ENCODE data around the gene IL34. TPM values are rescaled to one million over a fixed set of nuclear protein-coding genes. Genes with fewer than 3 reads are reported as not detected.
"Not testable (repeated sequence)": the region's sequence is repeated elsewhere in the genome, so short reads cannot be mapped to it uniquely, and the experiment has no call there.

Gene IL34
- total and polyA plus RNA-seq, 2 donors from 2014 or later, result 5.9 to 7.4 TPM

- Histone ChIP-seq H3K36me3 (ENCODE audit: control insufficient read depth in 2 of 3, insufficient read depth in 3 of 3, low read length in 3 of 3) (no peaks in the 10 kb centered on the region), H3K27ac (ENCODE audit: low read depth in 2 of 2, low read length in 2 of 2) (no peak overlapping the region), H3K4me1 (ENCODE audit: control insufficient read depth in 2 of 3, insufficient read depth in 2 of 3, low read depth in 1 of 3, low read length in 3 of 3) (peaks cover 0 to 4% (median 0%) of the 10 kb centered on the region in 3 donors), H3K27me3 (ENCODE audit: control insufficient read depth, insufficient read depth, low read length) (no peaks in the 10 kb centered on the region), H3K9me3 (ENCODE audit: control insufficient read depth in 2 of 3, insufficient read depth in 1 of 3, low read length in 3 of 3) (no peaks in the 10 kb centered on the region), H3K4me3 (ENCODE audit: low read length in 3 of 3) (no peak overlapping the region), H3K9ac (ENCODE audit: low read length in 3 of 3) (no peak overlapping the region)
- TF ChIP-seq, protein P1, sequence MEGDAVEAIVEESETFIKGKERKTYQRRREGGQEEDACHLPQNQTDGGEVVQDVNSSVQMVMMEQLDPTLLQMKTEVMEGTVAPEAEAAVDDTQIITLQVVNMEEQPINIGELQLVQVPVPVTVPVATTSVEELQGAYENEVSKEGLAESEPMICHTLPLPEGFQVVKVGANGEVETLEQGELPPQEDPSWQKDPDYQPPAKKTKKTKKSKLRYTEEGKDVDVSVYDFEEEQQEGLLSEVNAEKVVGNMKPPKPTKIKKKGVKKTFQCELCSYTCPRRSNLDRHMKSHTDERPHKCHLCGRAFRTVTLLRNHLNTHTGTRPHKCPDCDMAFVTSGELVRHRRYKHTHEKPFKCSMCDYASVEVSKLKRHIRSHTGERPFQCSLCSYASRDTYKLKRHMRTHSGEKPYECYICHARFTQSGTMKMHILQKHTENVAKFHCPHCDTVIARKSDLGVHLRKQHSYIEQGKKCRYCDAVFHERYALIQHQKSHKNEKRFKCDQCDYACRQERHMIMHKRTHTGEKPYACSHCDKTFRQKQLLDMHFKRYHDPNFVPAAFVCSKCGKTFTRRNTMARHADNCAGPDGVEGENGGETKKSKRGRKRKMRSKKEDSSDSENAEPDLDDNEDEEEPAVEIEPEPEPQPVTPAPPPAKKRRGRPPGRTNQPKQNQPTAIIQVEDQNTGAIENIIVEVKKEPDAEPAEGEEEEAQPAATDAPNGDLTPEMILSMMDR (IDR thresholded peaks at IDR 0.05; ENCODE audit: borderline replicate concordance, extremely low read depth, insufficient read depth), result no peak
- FAIRE-seq, result no peak
- no peak for DNase-seq
- intact Hi-C loops (cut with DNase I), result no loop called here
Observed at GRCh38 chr16:70612931-70613330, 33.4 kb upstream of the IL34 start.

- H3K4me1 ChIP-seq (ENCODE audit: control insufficient read depth in 2 of 3, insufficient read depth in 2 of 3, low read depth in 1 of 3, low read length in 3 of 3), result peaks cover 0 to 4% (median 0%) of the 10 kb centered on the region in 3 donors
- H3K9me3 ChIP-seq (ENCODE audit: control insufficient read depth in 2 of 3, insufficient read depth in 1 of 3, low read length in 3 of 3), result no peaks in the 10 kb centered on the region
- intact Hi-C loops (cut with DNase I), result no loop called here
- H3K4me3 ChIP-seq (ENCODE audit: low read length in 3 of 3), result no peak overlapping the region
- no peak overlapping the region for H3K9ac ChIP-seq (ENCODE audit: low read length in 3 of 3)
- no peak overlapping the region for H3K27ac ChIP-seq (ENCODE audit: low read depth in 2 of 2, low read length in 2 of 2)
- FAIRE-seq, result no peak
- H3K27me3 ChIP-seq (ENCODE audit: control insufficient read depth, insufficient read depth, low read length), result no peaks in the 10 kb centered on the region
- TF ChIP-seq, protein P1 (IDR thresholded peaks at IDR 0.05; ENCODE audit: borderline replicate concordance, extremely low read depth, insufficient read depth), result no peak
- DNase-seq, result no peak
- H3K36me3 ChIP-seq (ENCODE audit: control insufficient read depth in 2 of 3, insufficient read depth in 3 of 3, low read length in 3 of 3), result no peaks in the 10 kb centered on the region
Observed at GRCh38 chr16:70614208-70614951, 32.0 kb upstream of the IL34 start.

- Histone ChIP-seq H3K4me3 (ENCODE audit: low read length in 3 of 3) (no peak overlapping the region), H3K4me1 (ENCODE audit: control insufficient read depth in 2 of 3, insufficient read depth in 2 of 3, low read depth in 1 of 3, low read length in 3 of 3) (no peaks in the 10 kb centered on the region), H3K9me3 (ENCODE audit: control insufficient read depth in 2 of 3, insufficient read depth in 1 of 3, low read length in 3 of 3) (no peaks in the 10 kb centered on the region), H3K9ac (ENCODE audit: low read length in 3 of 3) (no peak overlapping the region), H3K27ac (ENCODE audit: low read depth in 2 of 2, low read length in 2 of 2) (no peak overlapping the region), H3K36me3 (ENCODE audit: control insufficient read depth in 2 of 3, insufficient read depth in 3 of 3, low read length in 3 of 3) (no peaks in the 10 kb centered on the region), H3K27me3 (ENCODE audit: control insufficient read depth, insufficient read depth, low read length) (no peaks in the 10 kb centered on the region)
- intact Hi-C loops (cut with DNase I), result no loop called here
- TF ChIP-seq, protein P1 (IDR thresholded peaks at IDR 0.05; ENCODE audit: borderline replicate concordance, extremely low read depth, insufficient read depth), result no peak
- DNase-seq (no peak), FAIRE-seq (no peak)
Observed at GRCh38 chr16:70615945-70616344, 30.4 kb upstream of the IL34 start.

DNA sequence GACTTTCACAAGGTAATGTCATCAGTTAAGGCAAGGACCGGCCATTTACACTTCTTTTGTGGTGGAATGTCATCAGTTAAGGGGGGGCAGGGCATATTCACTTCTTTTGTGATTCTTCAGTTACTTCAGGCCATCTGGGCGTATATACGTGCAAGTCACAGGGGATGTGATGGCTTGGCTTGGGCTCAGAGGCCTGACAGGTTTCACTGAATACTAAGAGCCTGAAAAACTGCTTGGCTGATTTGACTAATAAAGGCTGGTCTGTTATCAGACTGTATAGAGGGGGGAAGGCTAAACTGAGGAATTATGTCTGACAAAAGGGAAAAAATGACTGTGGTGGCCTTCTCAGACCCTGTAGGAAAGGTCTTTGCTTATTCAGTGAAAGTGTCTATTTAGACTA lies 24.5 kb upstream of the IL34 start:
- H3K4me3 ChIP-seq (ENCODE audit: low read length in 3 of 3); DNase-seq; H3K27me3 ChIP-seq (ENCODE audit: control insufficient read depth, insufficient read depth, low read length); H3K9me3 ChIP-seq (ENCODE audit: control insufficient read depth in 2 of 3, insufficient read depth in 1 of 3, low read length in 3 of 3); H3K4me1 ChIP-seq (ENCODE audit: control insufficient read depth in 2 of 3, insufficient read depth in 2 of 3, low read depth in 1 of 3, low read length in 3 of 3); intact Hi-C loops (cut with DNase I); H3K36me3 ChIP-seq (ENCODE audit: control insufficient read depth in 2 of 3, insufficient read depth in 3 of 3, low read length in 3 of 3); H3K9ac ChIP-seq (ENCODE audit: low read length in 3 of 3); H3K27ac ChIP-seq (ENCODE audit: low read depth in 2 of 2, low read length in 2 of 2); FAIRE-seq: not testable (repeated sequence)

Data from kidney (tissue), 14 donors.